K562 (cell line): ENCODE measurements around the gene MRO. TPM values are rescaled to one million over a fixed set of nuclear protein-coding genes. Genes with fewer than 3 reads are reported as not detected.

Experiments
- ATF7 ChIP-seq: fragments of 450-650 bp; IDR thresholded peaks from 2 replicates; pipeline ENCODE4 v1.7.1; 2014; ENCODE audit warnings: mild to moderate bottlenecking, moderate library complexity
- CC2D1A ChIP-seq: fragments of 450-650 bp; IDR thresholded peaks from 2 replicates; pipeline ENCODE4 v1.6.1; 2017; ENCODE audit warnings: mild to moderate bottlenecking
- EP400 ChIP-seq: fragments of 450-650 bp; IDR thresholded peaks from 2 replicates; pipeline ENCODE4 v1.6.1; 2017; ENCODE audit warnings: antibody characterized with exemption, mild to moderate bottlenecking, moderate library complexity
- LCOR ChIP-seq: sonication (generic); formaldehyde crosslinking; IDR thresholded peaks from 2 replicates; pipeline ENCODE4 v1.8.0; 2022; ENCODE audit warnings: mild to moderate bottlenecking, missing genetic modification reagents
- MTA2 ChIP-seq: fragments of 450-650 bp; IDR thresholded peaks from 2 replicates; pipeline ENCODE4 v1.6.1; 2016; ENCODE audit warnings: low read depth
- MYC ChIP-seq, 2 experiments: fragments of 250-450 bp in 1 of 2; sonication (Bioruptor Pico) in 1 of 2; IDR thresholded peaks; 2 replicates each; pipeline versions ENCODE4 v1.5.1 to v1.6.1; 2012 to 2021; ENCODE audit warnings: low read depth in 2 of 2, borderline replicate concordance in 1 of 2, improper control_type of control experiment in 1 of 2, low read length in 1 of 2, mild to moderate bottlenecking in 1 of 2, moderate library complexity in 1 of 2
- NFIC ChIP-seq: fragments of 450-650 bp; IDR thresholded peaks from 2 replicates; pipeline ENCODE4 v1.6.1; 2017; ENCODE audit warnings: mild to moderate bottlenecking, inconsistent platforms
- SIX5 ChIP-seq, 2 experiments: IDR thresholded peaks; 2 replicates each; pipeline ENCODE4 v1.6.1; 2011; ENCODE audit warnings: low read length in 2 of 2, borderline replicate concordance in 1 of 2, low read depth in 1 of 2, mild to moderate bottlenecking in 1 of 2, moderate library complexity in 1 of 2; ENCODE audit not compliant: insufficient read depth in 1 of 2
- ZKSCAN1 ChIP-seq: fragments of 150-350 bp; IDR thresholded peaks from 2 replicates; pipeline ENCODE4 v1.6.1; 2016; ENCODE audit warnings: low read depth, low read length
- ZNF507 ChIP-seq: conservative IDR thresholded peaks from 2 replicates; pipeline ENCODE4 v1.6.1; 2017; ENCODE audit warnings: missing genetic modification characterization, missing compliant biosample characterization
- ZNF740 ChIP-seq, 3 experiments: fragments of 200-800 bp in 1 of 3; sonication (Bioruptor generic) in 1 of 3; sonication (generic) in 1 of 3; formaldehyde crosslinking in 1 of 3; IDR thresholded peaks; 2 replicates each; pipeline versions ENCODE4 v1.6.1 to v1.8.0; 2016 to 2022; ENCODE audit warnings: mild to moderate bottlenecking in 2 of 3, missing compliant biosample characterization in 2 of 3, missing genetic modification characterization in 2 of 3, missing genetic modification reagents in 1 of 3
- ZZZ3 ChIP-seq: fragments of 450-650 bp; IDR thresholded peaks from 2 replicates; pipeline ENCODE4 v1.6.1; 2016; ENCODE audit warnings: antibody characterized with exemption, mild to moderate bottlenecking, moderate library complexity
- polyA plus RNA-seq, 8 experiments: library from polyadenylated mRNA; depleted of rRNA in 4 of 8; stranded (reverse) in 5 of 8; unstranded in 3 of 8; fragments of >200 nt; fragmentation: Nextera tagmentation in 2 of 8; fragmentation: Illumina TruSeq in 1 of 8; extraction: Ambion mirVana in 2 of 8; extraction: Trizol in 1 of 8; gene quantifications; 2 replicates each; pipeline versions ENCODE4 v1.2.1 to v1.2.3, GENCODE V29; 2011 to 2014; ENCODE audit warnings: inconsistent platforms in 1 of 8, missing spikeins in 1 of 8
- total RNA-seq, 7 experiments: library from RNA; depleted of rRNA in 6 of 7; stranded (reverse); fragments of >200 nt in 6 of 7; fragmentation: Illumina TruSeq in 2 of 7; extraction: Trizol in 2 of 7; gene quantifications; 2 replicates each; pipeline versions ENCODE4 v1.2.1 to v1.2.3, GENCODE V29; 2011 to 2021; ENCODE audit warnings: low replicate concordance in 1 of 7
- TF ChIP-seq, protein P1 (sequence below): fragments of 200-800 bp; sonication (Bioruptor generic); IDR thresholded peaks from 2 replicates; pipeline ENCODE4 v1.6.1; 2017; ENCODE audit warnings: missing genetic modification characterization, missing compliant biosample characterization
- TF ChIP-seq, protein P2 (sequence below): fragments of 450-650 bp; formaldehyde crosslinking; conservative IDR thresholded peaks from 2 replicates; pipeline ENCODE4 v1.4.0; 2022; ENCODE audit warnings: mild to moderate bottlenecking, missing genetic modification characterization
- TF ChIP-seq, protein P3 (sequence below): fragments of 450-650 bp; IDR thresholded peaks from 2 replicates; pipeline ENCODE4 v1.7.0; 2016; ENCODE audit warnings: borderline replicate concordance
- TF ChIP-seq, protein P4 (sequence below): sonication (generic); formaldehyde crosslinking; IDR thresholded peaks from 2 replicates; pipeline ENCODE4 v1.8.0; 2022; ENCODE audit warnings: mild to moderate bottlenecking, missing genetic modification reagents

MRO gene
- total and polyA plus RNA-seq, 9 of the 15 experiments (the other 6 are each of a cell fraction or from before 2014, with no cell fraction given) = 0.06 TPM; not detected in 8

GRCh38 chr18:50839996-50840395 lies 20.2 kb upstream of the MRO start (continued):
- TF ChIP-seq, protein P1, sequence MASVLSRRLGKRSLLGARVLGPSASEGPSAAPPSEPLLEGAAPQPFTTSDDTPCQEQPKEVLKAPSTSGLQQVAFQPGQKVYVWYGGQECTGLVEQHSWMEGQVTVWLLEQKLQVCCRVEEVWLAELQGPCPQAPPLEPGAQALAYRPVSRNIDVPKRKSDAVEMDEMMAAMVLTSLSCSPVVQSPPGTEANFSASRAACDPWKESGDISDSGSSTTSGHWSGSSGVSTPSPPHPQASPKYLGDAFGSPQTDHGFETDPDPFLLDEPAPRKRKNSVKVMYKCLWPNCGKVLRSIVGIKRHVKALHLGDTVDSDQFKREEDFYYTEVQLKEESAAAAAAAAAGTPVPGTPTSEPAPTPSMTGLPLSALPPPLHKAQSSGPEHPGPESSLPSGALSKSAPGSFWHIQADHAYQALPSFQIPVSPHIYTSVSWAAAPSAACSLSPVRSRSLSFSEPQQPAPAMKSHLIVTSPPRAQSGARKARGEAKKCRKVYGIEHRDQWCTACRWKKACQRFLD (CRISPR knock-in tag) = no peak
- TF ChIP-seq ATF7 = peak; percentile 27; the same call in 1 of the 2 replicates
- TF ChIP-seq MTA2 = peak; percentile 81
- TF ChIP-seq ZNF740 (CRISPR knock-in tag; IDR thresholded peaks at IDR 0.05) = no peak
- no peak for TF ChIP-seq ZNF740 (tag; IDR thresholded peaks at IDR 0.05)
- TF ChIP-seq MYC (IDR thresholded peaks at IDR 0.05; ENCODE audit: low read depth, low read length) = 0 out of 2 replicates have a peak, but pooled peaks have one; percentile 18
- TF ChIP-seq MYC (CRISPR knock-in tag; IDR thresholded peaks at IDR 0.05; ENCODE audit: borderline replicate concordance, low read depth) = no peak
- peak; percentile 66; the same call in 1 of the 2 replicates for TF ChIP-seq CC2D1A
- TF ChIP-seq LCOR = peak; percentile 29; the same call in 1 of the 2 replicates
- TF ChIP-seq, protein P2, sequence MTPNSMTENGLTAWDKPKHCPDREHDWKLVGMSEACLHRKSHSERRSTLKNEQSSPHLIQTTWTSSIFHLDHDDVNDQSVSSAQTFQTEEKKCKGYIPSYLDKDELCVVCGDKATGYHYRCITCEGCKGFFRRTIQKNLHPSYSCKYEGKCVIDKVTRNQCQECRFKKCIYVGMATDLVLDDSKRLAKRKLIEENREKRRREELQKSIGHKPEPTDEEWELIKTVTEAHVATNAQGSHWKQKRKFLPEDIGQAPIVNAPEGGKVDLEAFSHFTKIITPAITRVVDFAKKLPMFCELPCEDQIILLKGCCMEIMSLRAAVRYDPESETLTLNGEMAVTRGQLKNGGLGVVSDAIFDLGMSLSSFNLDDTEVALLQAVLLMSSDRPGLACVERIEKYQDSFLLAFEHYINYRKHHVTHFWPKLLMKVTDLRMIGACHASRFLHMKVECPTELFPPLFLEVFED (CRISPR knock-in tag) = no peak
- TF ChIP-seq, protein P3, sequence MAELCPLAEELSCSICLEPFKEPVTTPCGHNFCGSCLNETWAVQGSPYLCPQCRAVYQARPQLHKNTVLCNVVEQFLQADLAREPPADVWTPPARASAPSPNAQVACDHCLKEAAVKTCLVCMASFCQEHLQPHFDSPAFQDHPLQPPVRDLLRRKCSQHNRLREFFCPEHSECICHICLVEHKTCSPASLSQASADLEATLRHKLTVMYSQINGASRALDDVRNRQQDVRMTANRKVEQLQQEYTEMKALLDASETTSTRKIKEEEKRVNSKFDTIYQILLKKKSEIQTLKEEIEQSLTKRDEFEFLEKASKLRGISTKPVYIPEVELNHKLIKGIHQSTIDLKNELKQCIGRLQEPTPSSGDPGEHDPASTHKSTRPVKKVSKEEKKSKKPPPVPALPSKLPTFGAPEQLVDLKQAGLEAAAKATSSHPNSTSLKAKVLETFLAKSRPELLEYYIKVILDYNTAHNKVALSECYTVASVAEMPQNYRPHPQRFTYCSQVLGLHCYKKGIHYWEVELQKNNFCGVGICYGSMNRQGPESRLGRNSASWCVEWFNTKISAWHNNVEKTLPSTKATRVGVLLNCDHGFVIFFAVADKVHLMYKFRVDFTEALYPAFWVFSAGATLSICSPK = no peak
- no peak for TF ChIP-seq EP400
- TF ChIP-seq, protein P4, sequence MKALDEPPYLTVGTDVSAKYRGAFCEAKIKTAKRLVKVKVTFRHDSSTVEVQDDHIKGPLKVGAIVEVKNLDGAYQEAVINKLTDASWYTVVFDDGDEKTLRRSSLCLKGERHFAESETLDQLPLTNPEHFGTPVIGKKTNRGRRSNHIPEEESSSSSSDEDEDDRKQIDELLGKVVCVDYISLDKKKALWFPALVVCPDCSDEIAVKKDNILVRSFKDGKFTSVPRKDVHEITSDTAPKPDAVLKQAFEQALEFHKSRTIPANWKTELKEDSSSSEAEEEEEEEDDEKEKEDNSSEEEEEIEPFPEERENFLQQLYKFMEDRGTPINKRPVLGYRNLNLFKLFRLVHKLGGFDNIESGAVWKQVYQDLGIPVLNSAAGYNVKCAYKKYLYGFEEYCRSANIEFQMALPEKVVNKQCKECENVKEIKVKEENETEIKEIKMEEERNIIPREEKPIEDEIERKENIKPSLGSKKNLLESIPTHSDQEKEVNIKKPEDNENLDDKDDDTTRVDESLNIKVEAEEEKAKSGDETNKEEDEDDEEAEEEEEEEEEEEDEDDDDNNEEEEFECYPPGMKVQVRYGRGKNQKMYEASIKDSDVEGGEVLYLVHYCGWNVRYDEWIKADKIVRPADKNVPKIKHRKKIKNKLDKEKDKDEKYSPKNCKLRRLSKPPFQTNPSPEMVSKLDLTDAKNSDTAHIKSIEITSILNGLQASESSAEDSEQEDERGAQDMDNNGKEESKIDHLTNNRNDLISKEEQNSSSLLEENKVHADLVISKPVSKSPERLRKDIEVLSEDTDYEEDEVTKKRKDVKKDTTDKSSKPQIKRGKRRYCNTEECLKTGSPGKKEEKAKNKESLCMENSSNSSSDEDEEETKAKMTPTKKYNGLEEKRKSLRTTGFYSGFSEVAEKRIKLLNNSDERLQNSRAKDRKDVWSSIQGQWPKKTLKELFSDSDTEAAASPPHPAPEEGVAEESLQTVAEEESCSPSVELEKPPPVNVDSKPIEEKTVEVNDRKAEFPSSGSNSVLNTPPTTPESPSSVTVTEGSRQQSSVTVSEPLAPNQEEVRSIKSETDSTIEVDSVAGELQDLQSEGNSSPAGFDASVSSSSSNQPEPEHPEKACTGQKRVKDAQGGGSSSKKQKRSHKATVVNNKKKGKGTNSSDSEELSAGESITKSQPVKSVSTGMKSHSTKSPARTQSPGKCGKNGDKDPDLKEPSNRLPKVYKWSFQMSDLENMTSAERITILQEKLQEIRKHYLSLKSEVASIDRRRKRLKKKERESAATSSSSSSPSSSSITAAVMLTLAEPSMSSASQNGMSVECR (CRISPR knock-in tag) = no peak
- no peak for TF ChIP-seq ZZZ3
- TF ChIP-seq NFIC = peak; percentile 82
- no peak for TF ChIP-seq ZKSCAN1
- no peak for TF ChIP-seq SIX5 (IDR thresholded peaks at IDR 0.05; ENCODE audit: borderline replicate concordance in 1 of 2, insufficient read depth in 1 of 2, low read depth in 1 of 2, low read length in 2 of 2)
- no peak for TF ChIP-seq ZNF507 (tag)
